Ascending aorta (tissue), 2 donors: ENCODE data around the gene ZNF574. TPM values are rescaled to one million over a fixed set of nuclear protein-coding genes. Genes with fewer than 3 reads are reported as not detected.

Experiments used
- DNase-seq, 2 donors: peaks; one replicate each; pipeline ENCODE4 v3.0.0-alpha.2; 2019; ENCODE audit warnings: low spot score in 2 of 2
- H3K27ac ChIP-seq, 2 donors: fragments of 200-600 bp; sonication (generic); one replicate each; pipeline ENCODE4 v1.5.1; 2016 to 2017; ENCODE audit warnings: mild to moderate bottlenecking in 1 of 2
- H3K27me3 ChIP-seq: fragments of 200-600 bp; sonication (generic); one replicate; pipeline ENCODE4 v1.5.1; 2017
- H3K36me3 ChIP-seq, 2 donors: fragments of 200-600 bp; sonication (generic); one replicate each; pipeline ENCODE4 v1.5.1; 2016
- H3K4me1 ChIP-seq, 2 donors: fragments of 200-600 bp; sonication (generic); one replicate each; pipeline ENCODE4 v1.5.1; 2016 to 2017; ENCODE audit warnings: mild to moderate bottlenecking in 1 of 2
- H3K4me3 ChIP-seq, 2 donors: fragments of 200-600 bp; sonication (generic); one replicate each; pipeline ENCODE4 v1.5.1; 2016 to 2017; ENCODE audit warnings: mild to moderate bottlenecking in 1 of 2
- H3K9me3 ChIP-seq, 2 donors: fragments of 200-600 bp; sonication (generic); one replicate each; pipeline ENCODE4 v1.5.1; 2016
- CTCF ChIP-seq, 3 experiments: fragments of 200-600 bp in 2 of 3; fragments of 450-650 bp in 1 of 3; sonication (generic) in 2 of 3; IDR thresholded peaks; one replicate each; pipeline ENCODE4 v1.5.1; 2016 to 2019; ENCODE audit warnings: antibody characterized with exemption in 3 of 3, mild to moderate bottlenecking in 1 of 3, moderate library complexity in 1 of 3
- intact Hi-C: fragments of 100-400 bp; cut with DNase I; formaldehyde crosslinking; loops from one replicate; pipeline ENCODE4 v1.15.1; 2023
- total RNA-seq: library from RNA; depleted of rRNA; stranded (reverse); fragments of >200 nt; gene quantifications from one replicate; pipeline ENCODE4 v1.1.0, GENCODE V29; 2016

ZNF574 gene
- total RNA-seq, 1 donor from 2014 or later = 14.9 TPM

GRCh38 chr19:42074513-42075363, 1.2 kb upstream of the ZNF574 start:
- peak overlapping the region; percentile 68 to 75 for H3K4me3 ChIP-seq
- peaks cover 13 to 14% of the 10 kb centered on the region in 2 donors for H3K36me3 ChIP-seq
- intact Hi-C loops = loop anchor here (2.0 to 10.0 kb wide), 9 partner anchors 116 to 810 kb away; partner anchors contain the start of genes ARHGEF1, DMAC2, GSK3A and HNRNPUL1
- peaks cover 5 to 22% of the 10 kb centered on the region in 2 donors for H3K4me1 ChIP-seq
- peak in 1 of 2 donors; percentile 69 for DNase-seq
- H3K27ac ChIP-seq = peak overlapping the region; percentile 90 to 93
- no peak for TF ChIP-seq CTCF (IDR thresholded peaks at IDR 0.05)
- no peaks in the 10 kb centered on the region for H3K27me3 ChIP-seq
- H3K9me3 ChIP-seq = no peaks in the 10 kb centered on the region

- Histone ChIP-seq H3K27me3 (no peaks in the 10 kb centered on the region), H3K4me1 (peaks cover 5 to 19% of the 10 kb centered on the region in 2 donors), H3K36me3 (peaks cover 19 to 20% of the 10 kb centered on the region in 2 donors), H3K27ac (peak overlapping the region; percentile 90 to 93), H3K4me3 (peak overlapping the region; percentile 68 to 75), H3K9me3 (no peaks in the 10 kb centered on the region)
- TF ChIP-seq CTCF (IDR thresholded peaks at IDR 0.05) = no peak
- no peak for DNase-seq
- intact Hi-C loops = loop anchor here (2.0 to 10.0 kb wide), 9 partner anchors 116 to 810 kb away; partner anchors contain the start of genes ARHGEF1, DMAC2, GSK3A and HNRNPUL1
These were observed 676 bp upstream of the ZNF574 start for GRCh38 chr19:42075364-42075615.

- Histone ChIP-seq H3K4me1 (peaks cover 5 to 15% of the 10 kb centered on the region in 2 donors), H3K36me3 (peaks cover 30 to 32% of the 10 kb centered on the region in 2 donors), H3K27ac (peak overlapping the region; percentile 93), H3K4me3 (peak overlapping the region; percentile 62 to 84), H3K9me3 (no peaks in the 10 kb centered on the region), H3K27me3 (no peaks in the 10 kb centered on the region)
- peak in 1 of 2 donors; percentile 75 for DNase-seq
- TF ChIP-seq CTCF (IDR thresholded peaks at IDR 0.05) = no peak
- intact Hi-C loops = loop anchor here (5.0 to 10.0 kb wide), 8 partner anchors 146 to 812 kb away; partner anchors contain the start of genes ARHGEF1, DMAC2, GSK3A and HNRNPUL1
These were observed 496 bp downstream of the ZNF574 start for GRCh38 chr19:42076380-42076944.

GRCh38 chr19:42078058-42078457, 2.1 kb downstream of the ZNF574 start:
- Histone ChIP-seq H3K27me3 (no peaks in the 10 kb centered on the region), H3K36me3 (peaks cover 37 to 46% of the 10 kb centered on the region in 2 donors), H3K9me3 (no peaks in the 10 kb centered on the region), H3K4me1 (peaks cover 5 to 15% of the 10 kb centered on the region in 2 donors), H3K4me3 (no peak overlapping the region), H3K27ac (no peak overlapping the region)
- intact Hi-C loops = loop anchor here (5.0 to 10.0 kb wide), 8 partner anchors 144 to 813 kb away; partner anchors contain the start of genes ARHGEF1, DMAC2, GSK3A and HNRNPUL1
- TF ChIP-seq CTCF (IDR thresholded peaks at IDR 0.05) = no peak
- no peak for DNase-seq

GRCh38 chr19:42078538-42079275, 2.7 kb downstream of the ZNF574 start:
- no peak for TF ChIP-seq CTCF (IDR thresholded peaks at IDR 0.05)
- Histone ChIP-seq H3K4me1 (peaks cover 5 to 15% of the 10 kb centered on the region in 2 donors), H3K9me3 (no peaks in the 10 kb centered on the region), H3K36me3 (peaks cover 37 to 49% of the 10 kb centered on the region in 2 donors), H3K27me3 (no peaks in the 10 kb centered on the region), H3K27ac (no peak overlapping the region), H3K4me3 (no peak overlapping the region)
- intact Hi-C loops = loop anchor here (5.0 to 10.0 kb wide), 8 partner anchors 144 to 814 kb away; partner anchors contain the start of genes ARHGEF1, DMAC2, GSK3A and HNRNPUL1
- no peak for DNase-seq
